BLaER1 (cell line): ENCODE data around the gene KRTAP10-7.
"Not testable (repeated sequence)": the region's sequence is repeated elsewhere in the genome, so short reads cannot be mapped to it uniquely, and the experiment has no call there.

Experiments
- H3K27ac ChIP-seq: shearing (Covaris generic); formaldehyde crosslinking; 2 replicates; pipeline ENCODE4 v1.8.1; 2022
- H3K27me3 ChIP-seq: shearing (Covaris generic); formaldehyde crosslinking; 2 replicates; pipeline ENCODE4 v1.8.1; 2022
- H3K36me3 ChIP-seq: shearing (Covaris generic); formaldehyde crosslinking; 2 replicates; pipeline ENCODE4 v1.8.1; 2022
- H3K4me1 ChIP-seq: shearing (Covaris generic); formaldehyde crosslinking; 2 replicates; pipeline ENCODE4 v1.8.1; 2022
- H3K4me2 ChIP-seq: shearing (Covaris generic); formaldehyde crosslinking; 2 replicates; pipeline ENCODE4 v1.8.1; 2022
- H3K4me3 ChIP-seq: shearing (Covaris generic); formaldehyde crosslinking; 2 replicates; pipeline ENCODE4 v1.8.1; 2022
- H3K9ac ChIP-seq: shearing (Covaris generic); formaldehyde crosslinking; 2 replicates; pipeline ENCODE4 v1.8.1; 2022
- H3K9me3 ChIP-seq: shearing (Covaris generic); formaldehyde crosslinking; 2 replicates; pipeline ENCODE4 v1.8.1; 2022
- H4K20me1 ChIP-seq: shearing (Covaris generic); formaldehyde crosslinking; 2 replicates; pipeline ENCODE4 v1.8.1; 2022
- Cebpa-rat ChIP-seq: shearing (Covaris generic); IDR thresholded peaks from 2 replicates; pipeline ENCODE4 v1.8.1; 2022

KRTAP10-7 gene

GRCh38 chr21:44609193-44609592 is 8.8 kb downstream of the KRTAP10-7 start:
- no peaks in the 10 kb centered on the region for H3K36me3 ChIP-seq
- H3K4me2 ChIP-seq = no peak overlapping the region
- no peak overlapping the region for H3K9ac ChIP-seq
- peaks cover under 1% of the 10 kb centered on the region; the same call in 1 of the 2 replicates for H3K4me1 ChIP-seq
- peaks cover 42% of the 10 kb centered on the region for H3K9me3 ChIP-seq
- H3K4me3 ChIP-seq = no peak overlapping the region
- no peaks in the 10 kb centered on the region for H3K27me3 ChIP-seq
- H3K27ac ChIP-seq = no peak overlapping the region
- no peak for TF ChIP-seq Cebpa-rat
- no peaks in the 10 kb centered on the region for H4K20me1 ChIP-seq

GRCh38 chr21:44610157-44610843 is 9.9 kb downstream of the KRTAP10-7 start:
- not testable (repeated sequence) for H3K36me3 ChIP-seq, H3K27ac ChIP-seq, H3K4me3 ChIP-seq, H3K9ac ChIP-seq, H4K20me1 ChIP-seq, H3K4me2 ChIP-seq, H3K27me3 ChIP-seq
- H3K4me1 ChIP-seq = peaks cover 11% of the 10 kb centered on the region
- H3K9me3 ChIP-seq = peaks cover 36% of the 10 kb centered on the region

- Histone ChIP-seq H3K27me3 (no peaks in the 10 kb centered on the region), H3K9ac (no peak overlapping the region), H3K4me1 (peaks cover 24% of the 10 kb centered on the region), H3K27ac (no peak overlapping the region), H3K36me3 (no peaks in the 10 kb centered on the region), H3K4me3 (no peak overlapping the region), H4K20me1 (no peaks in the 10 kb centered on the region), H3K4me2 (no peak overlapping the region), H3K9me3 (peaks cover 36% of the 10 kb centered on the region)
- TF ChIP-seq Cebpa-rat = no peak
Measured at GRCh38 chr21:44611551-44611950, 11.2 kb downstream of the KRTAP10-7 start.

GRCh38 chr21:44612029-44612486 is 11.7 kb downstream of the KRTAP10-7 start, which contains the start of gene KRTAP10-8:
KRTAP10-8 (plus strand) TSS chr21:44612079; CDS start chr21:44612101, 22 bp downstream.
- H3K9ac ChIP-seq = no peak within 1 kb of the TSS
- H3K4me1 ChIP-seq = peaks cover 27% of the 10 kb centered on the region
- no peaks in the 10 kb centered on the region for H3K36me3 ChIP-seq
- TF ChIP-seq Cebpa-rat = no peak
- no peak within 1 kb of the TSS for H3K27ac ChIP-seq
- H3K27me3 ChIP-seq = no peaks in the 10 kb centered on the region
- peaks cover 36% of the 10 kb centered on the region for H3K9me3 ChIP-seq
- no peaks in the 10 kb centered on the region for H4K20me1 ChIP-seq
- H3K4me2 ChIP-seq = no peak within 1 kb of the TSS
- H3K4me3 ChIP-seq = no peak within 1 kb of the TSS

GRCh38 chr21:44612669-44613229 is 12.4 kb downstream of the KRTAP10-7 start:
- TF ChIP-seq Cebpa-rat = no peak
- H3K27me3 ChIP-seq = no peaks in the 10 kb centered on the region
- H3K27ac ChIP-seq = no peak overlapping the region
- no peak overlapping the region for H3K9ac ChIP-seq
- H4K20me1 ChIP-seq = no peaks in the 10 kb centered on the region
- no peaks in the 10 kb centered on the region for H3K36me3 ChIP-seq
- H3K4me3 ChIP-seq = no peak overlapping the region
- peaks cover 27% of the 10 kb centered on the region for H3K4me1 ChIP-seq
- peaks cover 36% of the 10 kb centered on the region for H3K9me3 ChIP-seq
- no peak overlapping the region for H3K4me2 ChIP-seq

GRCh38 chr21:44613386-44614155 is 13.2 kb downstream of the KRTAP10-7 start:
- Histone ChIP-seq H3K4me3 (no peak overlapping the region), H4K20me1 (no peaks in the 10 kb centered on the region), H3K9ac (no peak overlapping the region), H3K27me3 (no peaks in the 10 kb centered on the region), H3K9me3 (peaks cover 36% of the 10 kb centered on the region), H3K4me1 (peaks cover 36% of the 10 kb centered on the region), H3K4me2 (no peak overlapping the region), H3K27ac (no peak overlapping the region), H3K36me3 (no peaks in the 10 kb centered on the region)
- TF ChIP-seq Cebpa-rat = no peak

GRCh38 chr21:44614161-44614631 is 13.8 kb downstream of the KRTAP10-7 start:
- H4K20me1 ChIP-seq = no peaks in the 10 kb centered on the region
- H3K9ac ChIP-seq = no peak overlapping the region
- no peak overlapping the region for H3K27ac ChIP-seq
- H3K27me3 ChIP-seq = no peaks in the 10 kb centered on the region
- H3K4me2 ChIP-seq = peak overlapping the region; percentile 71; the same call in 1 of the 2 replicates
- TF ChIP-seq Cebpa-rat = no peak
- peaks cover 42% of the 10 kb centered on the region for H3K4me1 ChIP-seq
- H3K9me3 ChIP-seq = peaks cover 31% of the 10 kb centered on the region
- H3K4me3 ChIP-seq = no peak overlapping the region
- H3K36me3 ChIP-seq = no peaks in the 10 kb centered on the region

- H3K4me2 ChIP-seq = peak overlapping the region; percentile 71
- H3K9me3 ChIP-seq = peaks cover 28% of the 10 kb centered on the region
- no peak for TF ChIP-seq Cebpa-rat
- H3K4me1 ChIP-seq = peaks cover 44% of the 10 kb centered on the region
- H3K27me3 ChIP-seq = no peaks in the 10 kb centered on the region
- H3K36me3 ChIP-seq = no peaks in the 10 kb centered on the region
- H3K4me3 ChIP-seq = no peak overlapping the region
- H4K20me1 ChIP-seq = no peaks in the 10 kb centered on the region
- H3K27ac ChIP-seq = no peak overlapping the region
- H3K9ac ChIP-seq = no peak overlapping the region
Measured at GRCh38 chr21:44614961-44615391, 14.6 kb downstream of the KRTAP10-7 start.

GRCh38 chr21:44615466-44615865 is 15.1 kb downstream of the KRTAP10-7 start:
- H3K9me3 ChIP-seq = peaks cover 26% of the 10 kb centered on the region
- no peaks in the 10 kb centered on the region for H3K36me3 ChIP-seq
- H3K27ac ChIP-seq = no peak overlapping the region
- H3K4me1 ChIP-seq = peaks cover 44% of the 10 kb centered on the region
- no peak for TF ChIP-seq Cebpa-rat
- no peak overlapping the region for H3K4me3 ChIP-seq
- H3K4me2 ChIP-seq = peak overlapping the region; percentile 71
- no peaks in the 10 kb centered on the region for H4K20me1 ChIP-seq
- H3K9ac ChIP-seq = no peak overlapping the region
- H3K27me3 ChIP-seq = no peaks in the 10 kb centered on the region
